Smooth muscle cell of the brain vasculature (primary cell): ENCODE measurements around the gene WDR41.
"Not testable (repeated sequence)": the region's sequence is repeated elsewhere in the genome, so short reads cannot be mapped to it uniquely, and the experiment has no call there.

ENCODE experiments used
- DNase-seq: peaks from one replicate; pipeline ENCODE4 v3.0.0-alpha.2; 2012; ENCODE audit warnings: low read depth, low spot score

Gene WDR41

GRCh38 chr5:77407152-77407551, 85.0 kb downstream of the WDR41 start:
- DNase-seq = no peak

GRCh38 chr5:77402796-77403195, 89.3 kb downstream of the WDR41 start:
- no peak for DNase-seq

- no peak for DNase-seq
Observed at GRCh38 chr5:77400645-77401044, 91.5 kb downstream of the WDR41 start.

- DNase-seq = no peak
Observed at GRCh38 chr5:77398896-77399295, 93.2 kb downstream of the WDR41 start.

GRCh38 chr5:77398458-77398857, 93.7 kb downstream of the WDR41 start:
- DNase-seq = no peak

- DNase-seq = no peak
Observed at GRCh38 chr5:77397686-77398292, 94.3 kb downstream of the WDR41 start.

- no peak for DNase-seq
Observed at GRCh38 chr5:77396017-77396416, 96.1 kb downstream of the WDR41 start.

- DNase-seq = no peak
Observed at GRCh38 chr5:77394064-77394715, 97.9 kb downstream of the WDR41 start.

- DNase-seq = no peak
Observed at GRCh38 chr5:77391240-77391765, 100.8 kb downstream of the WDR41 start.

GRCh38 chr5:77390795-77391194, 101.3 kb downstream of the WDR41 start:
- DNase-seq = no peak

- DNase-seq = no peak
Observed at GRCh38 chr5:77390221-77390620, 101.9 kb downstream of the WDR41 start.

GRCh38 chr5:77389746-77390145, 102.4 kb downstream of the WDR41 start:
- DNase-seq = no peak

GRCh38 chr5:77386340-77386739, 105.8 kb downstream of the WDR41 start:
- DNase-seq = not testable (repeated sequence)

- DNase-seq = not testable (repeated sequence)
Observed at GRCh38 chr5:77383336-77383735, 108.8 kb downstream of the WDR41 start.
